Fibroblast of skin of right biceps (primary cell): ENCODE results near the gene GALE.
"Not testable (repeated sequence)": the region's sequence is repeated elsewhere in the genome, so short reads cannot be mapped to it uniquely, and the experiment has no call there.

Experiments used
- DNase-seq: peaks from one replicate; pipeline ENCODE4 v3.0.0-alpha.2; 2013

GALE gene

DNA sequence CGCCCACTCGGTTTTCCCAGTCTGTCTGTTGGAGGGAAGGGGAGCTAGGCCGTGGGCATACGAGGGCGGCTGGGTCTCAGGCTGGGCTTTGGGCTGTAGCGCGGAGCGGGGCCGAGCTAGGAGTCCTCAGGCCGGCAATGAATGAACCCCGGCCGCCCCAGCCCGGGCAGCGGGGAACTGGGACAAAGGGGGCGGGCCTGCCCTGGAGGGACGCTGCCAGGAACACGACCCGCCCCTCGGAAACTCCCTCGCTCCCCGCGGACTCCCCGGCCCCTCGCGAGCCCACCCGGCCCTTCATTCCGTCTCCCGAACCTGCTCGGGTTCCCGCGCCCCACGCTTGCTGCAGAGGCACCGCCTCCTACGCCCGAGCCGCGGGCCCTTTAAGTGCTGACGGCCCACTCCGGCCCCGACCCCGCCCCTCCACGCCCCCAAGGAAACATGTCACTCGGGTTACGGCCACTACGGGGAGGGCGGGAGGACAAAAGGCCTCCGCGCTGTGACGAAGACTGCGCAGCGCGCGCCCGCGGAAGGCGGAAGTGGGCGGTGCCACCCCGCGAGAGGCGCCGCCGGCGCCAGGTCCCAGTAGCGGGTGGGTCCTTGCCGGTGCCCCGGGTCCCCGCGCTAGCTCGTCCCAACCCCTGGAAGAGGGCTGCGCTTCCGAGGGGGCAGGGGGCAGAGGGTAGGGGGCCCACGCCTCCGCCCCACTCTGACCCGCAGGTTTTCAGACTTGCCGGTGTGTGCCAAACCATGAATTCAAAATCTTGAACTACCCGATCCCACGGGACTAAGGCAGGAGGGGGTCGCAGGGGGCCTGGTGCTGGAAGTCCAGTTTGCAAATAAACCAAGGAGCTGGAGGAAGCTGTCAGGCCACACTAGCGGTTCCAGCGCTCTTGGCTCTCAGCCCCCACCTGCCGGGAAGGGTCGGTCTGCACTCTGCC is at the start of gene GALE:
TSS of gene GALE (minus strand) at position 355 of the 938 bp plus-strand sequence. CDS start 1,747 bp downstream, outside the sequence.
- DNase-seq = peak; percentile 96

DNA sequence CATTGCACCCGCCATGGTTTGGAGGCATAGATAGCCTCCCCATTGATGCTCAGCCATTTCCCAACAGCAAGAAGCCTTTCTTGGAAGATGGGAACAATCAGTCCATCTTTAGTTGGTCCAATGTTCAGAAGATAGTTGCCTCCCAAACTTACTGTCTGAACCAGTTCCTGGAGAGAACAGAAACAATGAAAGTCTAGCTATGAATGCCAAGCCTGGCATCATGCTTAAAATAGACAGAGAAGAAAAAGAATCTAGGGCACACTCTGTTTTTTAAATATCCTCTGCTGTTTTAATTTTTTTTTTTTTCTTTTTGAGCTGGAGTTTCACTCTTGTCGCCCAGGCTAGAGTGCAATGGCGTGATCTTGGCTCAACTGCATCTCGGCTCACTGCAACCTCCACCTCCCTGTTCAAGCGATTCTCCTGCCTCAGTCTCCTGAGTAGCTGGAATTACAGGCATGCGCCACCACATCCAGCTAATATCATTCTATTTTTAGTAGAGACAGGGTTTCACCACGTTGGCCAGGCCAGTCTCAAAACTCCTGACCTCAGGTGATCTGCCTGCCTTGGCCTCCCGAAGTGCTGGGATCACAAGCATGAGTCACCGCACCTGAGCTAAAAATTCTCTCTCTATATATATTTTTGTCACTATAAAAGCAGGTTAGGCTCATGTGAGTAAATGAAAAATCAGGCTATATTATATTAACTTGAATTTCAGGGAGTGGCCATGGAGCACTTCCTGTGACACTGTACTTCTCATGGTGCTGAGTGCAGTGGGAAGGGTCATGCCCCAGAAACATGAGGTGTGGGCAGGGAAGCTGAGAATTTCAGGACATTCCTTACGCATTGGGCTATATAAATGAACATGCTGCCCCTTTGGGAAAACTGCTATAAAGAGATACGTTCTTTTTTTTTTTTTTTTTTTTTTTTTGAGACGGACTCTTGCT is 48.4 kb upstream of the GALE start:
- no peak for DNase-seq

DNA sequence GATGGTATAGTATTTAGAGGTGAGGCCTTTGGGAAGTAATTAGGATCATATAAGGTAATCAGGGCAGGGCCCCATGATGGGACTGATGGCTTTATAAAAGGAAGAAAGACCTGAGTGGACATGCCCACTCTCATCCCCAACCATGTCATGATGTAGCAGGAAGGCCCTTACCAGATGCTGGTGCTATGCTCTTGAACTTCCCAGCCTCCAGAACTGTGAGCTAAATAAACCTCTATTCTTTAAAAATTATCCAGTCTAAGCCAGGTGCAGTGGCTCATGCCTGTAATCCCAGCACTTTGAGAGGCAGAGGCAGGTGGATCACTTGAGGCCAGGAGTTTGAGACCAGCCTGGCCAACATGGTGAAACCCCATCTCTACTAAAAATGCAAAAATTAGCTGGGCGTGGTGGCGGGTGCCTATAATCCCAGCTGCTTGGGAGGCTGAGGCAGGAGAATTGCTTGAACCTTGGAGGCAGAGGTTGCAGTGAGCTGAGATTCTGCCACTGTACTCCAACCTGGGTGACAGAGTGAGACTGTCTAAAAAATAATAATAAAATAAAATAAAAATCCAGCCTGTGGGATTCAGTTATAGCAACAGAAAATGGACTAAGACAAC is 47.0 kb upstream of the GALE start:
- not testable (repeated sequence) for DNase-seq

DNA sequence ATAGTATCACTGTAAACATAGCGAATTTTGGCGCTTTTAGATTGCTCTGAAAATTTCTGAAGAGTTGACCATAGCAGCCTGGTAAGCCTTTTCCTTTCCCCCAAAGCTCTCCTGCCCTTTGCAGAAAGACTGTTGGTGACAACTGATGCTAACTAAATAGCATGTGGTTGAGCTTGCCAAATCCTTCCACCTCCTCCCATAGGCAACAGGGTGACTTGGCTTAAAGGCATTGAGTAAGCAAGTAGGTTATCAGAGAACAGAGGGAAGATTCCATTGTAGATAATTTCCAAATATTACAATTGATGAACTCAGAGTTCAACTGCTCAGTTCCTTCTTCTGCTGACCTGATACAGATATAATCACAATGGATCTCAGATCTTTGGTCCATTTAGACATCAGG is 44.6 kb upstream of the GALE start:
- no peak for DNase-seq

DNA sequence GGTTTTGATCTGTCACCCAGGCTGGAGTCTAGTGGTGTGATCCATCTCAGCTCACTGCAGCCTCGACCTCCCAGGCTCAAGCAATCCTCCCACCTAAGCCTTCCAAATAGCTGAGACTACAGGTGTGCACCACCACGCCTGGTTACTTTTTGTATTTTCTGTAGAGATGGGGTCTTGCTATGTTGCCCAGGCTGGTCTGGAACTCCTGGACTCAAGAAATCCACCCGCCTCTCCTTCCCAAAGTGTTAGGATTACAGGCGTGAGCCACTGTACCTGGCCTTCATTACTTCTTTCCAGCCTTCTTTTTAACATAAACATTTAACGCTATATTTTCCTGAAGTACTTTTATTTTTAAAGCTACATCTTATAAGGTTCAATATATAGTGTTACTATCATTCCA is 43.1 kb upstream of the GALE start:
- DNase-seq = no peak

DNA sequence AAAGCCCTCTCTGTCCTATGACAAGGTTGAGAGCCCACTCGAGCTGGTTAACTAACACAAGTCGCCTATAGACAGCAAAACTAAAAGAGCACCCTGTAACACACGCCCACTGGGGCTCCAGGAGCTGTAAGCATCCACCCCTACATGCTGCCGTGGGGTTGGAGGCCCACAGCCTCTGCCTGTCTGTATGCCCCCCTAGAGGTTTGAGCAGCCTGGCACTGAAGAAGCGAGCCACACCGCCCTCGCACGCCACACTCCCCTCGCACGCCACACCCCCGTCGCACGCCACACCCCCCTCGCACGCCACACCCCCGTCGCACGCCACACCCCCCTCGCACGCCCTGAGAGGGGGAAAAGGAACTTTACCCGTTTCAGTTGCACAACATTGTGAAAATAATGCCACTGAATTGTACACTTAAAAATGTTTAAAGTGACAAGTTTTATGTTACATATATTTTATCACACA is 37.9 kb upstream of the GALE start:
- DNase-seq = peak; percentile 36

DNA sequence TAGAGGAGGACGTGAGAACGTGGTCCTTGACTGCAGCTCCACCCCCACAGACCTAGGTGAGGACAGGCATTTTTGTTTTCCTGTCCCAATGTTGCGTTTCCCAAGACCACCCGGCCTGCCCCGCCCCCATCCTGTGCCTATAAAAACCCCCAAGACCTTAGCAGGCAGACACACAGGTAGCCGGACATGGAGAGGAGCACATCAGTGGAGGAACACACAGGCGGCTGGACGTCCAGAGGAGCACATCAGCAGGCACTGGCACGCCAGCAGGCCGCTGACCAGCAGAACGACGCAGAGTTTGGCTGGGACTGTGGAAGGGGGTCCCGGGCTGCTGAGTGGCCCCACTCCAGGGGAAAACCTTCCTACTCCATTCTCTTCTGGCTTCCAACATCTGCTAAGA is 37.4 kb upstream of the GALE start:
- DNase-seq = no peak

DNA sequence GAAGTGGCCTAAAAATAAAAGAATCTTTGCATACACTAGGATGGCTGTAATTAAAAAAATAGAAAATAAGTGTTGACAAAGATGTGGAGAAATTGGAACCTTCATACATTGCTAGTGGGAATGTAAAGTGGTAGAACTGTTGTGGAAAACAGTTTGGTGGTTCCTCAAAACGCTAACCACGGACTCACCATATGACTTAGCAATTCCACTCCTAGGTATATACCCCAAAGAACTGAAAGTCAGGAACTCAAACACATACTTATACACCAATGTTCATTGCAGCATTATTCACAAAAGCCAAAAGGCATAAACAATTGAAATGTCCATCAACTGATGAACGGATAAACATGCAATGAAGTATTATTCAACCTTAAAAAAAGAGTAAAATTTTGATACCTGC is 35.5 kb upstream of the GALE start:
- no peak for DNase-seq

DNA sequence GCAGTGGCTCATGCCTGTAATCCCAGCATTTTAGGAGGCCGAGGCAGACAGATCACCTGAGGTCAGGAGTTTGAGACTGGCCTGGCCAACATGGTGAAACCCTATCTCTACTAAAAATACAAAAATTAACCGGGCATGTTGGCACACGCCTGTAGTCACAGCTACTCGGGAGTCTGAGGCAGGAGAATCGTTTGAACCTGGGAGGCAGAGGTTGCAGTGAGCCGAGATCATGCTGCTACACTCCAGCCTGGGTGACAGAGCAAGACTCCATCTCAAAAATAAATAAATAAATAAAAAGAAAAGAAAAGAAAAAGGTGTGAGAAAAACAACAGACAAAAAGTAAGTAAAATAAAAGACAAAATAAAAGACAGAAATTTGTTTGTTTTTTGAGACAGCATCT is 33.6 kb upstream of the GALE start:
- DNase-seq = not testable (repeated sequence)

DNA sequence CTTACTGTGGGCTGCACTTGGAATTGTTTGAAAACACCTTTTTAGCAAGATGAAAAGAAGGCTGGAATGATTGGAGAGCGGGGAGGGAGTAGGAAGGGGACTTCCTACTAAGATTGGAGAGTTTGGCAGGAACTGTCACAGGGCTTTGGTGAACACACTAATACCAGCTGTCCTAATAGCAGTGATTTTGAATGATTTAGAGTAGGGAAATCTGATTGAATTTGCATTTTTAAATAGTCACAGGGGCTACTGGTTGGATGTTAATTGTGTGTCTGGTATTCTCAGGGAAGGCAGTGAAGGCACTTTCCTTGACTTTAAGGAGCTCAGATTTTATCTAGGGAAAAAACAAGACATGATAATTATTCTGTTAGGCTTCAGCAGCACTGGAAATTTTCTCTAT is 27.2 kb upstream of the GALE start:
- DNase-seq = no peak

DNA sequence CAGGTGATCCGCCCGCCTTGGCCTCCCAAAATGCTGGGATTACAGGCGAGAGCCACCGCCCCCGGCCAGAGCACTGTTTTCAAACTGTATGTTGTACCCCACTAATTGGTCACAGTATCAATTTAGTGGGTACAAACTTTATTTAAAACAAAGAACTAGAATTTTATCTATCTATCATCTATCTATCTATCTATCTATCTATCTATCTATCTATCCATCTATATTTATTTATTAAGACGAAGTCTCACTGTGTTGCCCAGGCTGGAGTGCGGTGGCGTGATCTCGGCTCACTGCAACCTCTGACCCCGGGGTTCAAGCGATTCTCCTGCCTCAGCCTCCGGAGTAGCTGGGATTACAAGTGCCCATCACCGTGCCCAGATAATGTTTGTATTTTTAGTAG is 26.0 kb upstream of the GALE start:
- DNase-seq = not testable (repeated sequence)

DNA sequence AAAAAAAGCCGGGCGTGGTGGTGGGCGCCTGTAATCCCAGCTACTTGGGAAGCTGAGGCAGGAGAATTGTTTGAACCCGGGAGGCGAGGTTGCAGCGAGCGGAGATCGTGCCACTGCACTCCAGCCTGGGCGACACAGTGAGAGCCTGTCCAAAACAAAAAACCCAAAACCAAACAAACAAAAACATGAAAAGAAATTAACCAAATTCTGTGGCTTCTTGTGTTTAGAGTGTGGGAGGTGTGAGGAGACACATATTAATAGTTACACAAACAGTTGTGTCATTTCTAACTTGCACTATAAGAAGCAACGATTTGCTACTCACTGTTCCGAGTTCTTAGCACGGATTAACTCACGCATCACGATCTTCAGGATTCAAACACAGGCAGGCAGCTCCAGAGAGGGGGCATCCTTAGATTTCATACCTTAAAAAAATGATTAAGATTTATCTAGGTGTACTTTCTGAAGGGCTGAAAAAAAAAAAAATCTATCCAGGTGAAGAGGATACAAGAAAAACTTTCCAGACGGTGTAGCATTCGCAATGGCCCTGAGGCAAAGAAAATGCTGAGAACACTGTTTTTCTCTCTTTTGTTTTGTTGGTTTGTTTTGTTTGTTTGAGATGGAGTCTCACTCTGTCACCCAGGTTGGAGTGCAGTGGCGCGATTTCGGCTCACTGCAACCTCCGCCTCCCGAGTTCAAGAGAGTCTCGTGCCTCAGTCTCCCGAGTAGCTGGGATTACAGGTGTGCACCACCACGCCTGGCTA is 25.4 kb upstream of the GALE start:
- DNase-seq = no peak

DNA sequence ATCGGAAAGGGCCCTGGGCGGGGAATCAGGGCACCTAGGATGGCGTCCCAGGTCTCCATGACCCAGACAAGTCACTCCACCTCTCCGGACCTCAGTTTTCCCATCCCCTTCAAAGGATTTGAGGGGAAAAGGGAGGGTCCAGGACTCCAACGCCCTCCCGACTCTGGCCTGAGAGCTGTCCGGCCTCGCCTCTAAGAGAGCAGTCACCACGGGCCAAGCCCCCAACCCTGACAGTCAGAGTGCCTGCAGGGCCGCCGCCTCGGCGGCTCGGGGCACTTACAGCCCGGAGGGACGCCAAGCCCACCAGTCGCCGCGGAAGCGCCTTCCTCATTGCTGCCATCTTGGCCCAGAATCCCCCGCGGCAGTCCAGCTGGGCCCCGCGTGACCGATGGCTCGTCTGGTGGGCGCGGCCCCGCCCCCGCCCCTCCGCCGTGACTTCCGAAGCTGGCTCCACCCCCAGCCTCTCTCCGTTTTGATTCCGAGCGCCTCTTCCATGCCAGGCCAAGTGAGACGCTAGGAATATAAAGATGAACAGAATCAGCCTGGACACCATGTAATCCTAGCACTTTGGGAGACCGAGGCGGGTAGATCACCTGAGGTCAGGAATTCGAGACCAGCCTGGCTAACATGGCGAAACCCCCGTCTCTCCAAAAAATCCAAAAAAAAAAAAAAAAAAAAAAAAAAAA is 24.7 kb upstream of the GALE start, which contains the start of gene HMGCL:
TSS of gene HMGCL (minus strand) at position 354 of the 686 bp plus-strand sequence. CDS start at position 340, 14 bp downstream.
- DNase-seq = peak; percentile 88

DNA sequence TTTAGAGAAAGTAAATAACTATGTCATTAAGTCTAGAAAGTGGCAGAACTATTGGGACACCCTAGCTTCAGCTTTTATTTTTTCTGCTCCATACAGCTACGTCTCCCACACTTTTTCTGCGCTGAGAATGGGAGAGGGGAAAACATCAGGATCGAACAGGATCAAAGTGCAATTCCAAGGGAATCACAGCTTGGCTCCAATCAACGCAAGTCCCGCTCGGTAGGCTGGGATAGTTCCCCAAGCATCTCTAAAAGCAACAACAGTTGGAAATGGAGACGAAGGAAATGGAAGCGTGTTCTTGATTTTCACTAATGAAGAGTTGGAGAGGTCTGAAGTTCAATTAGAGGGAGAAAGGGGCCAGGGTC is 24.1 kb upstream of the GALE start:
- DNase-seq = peak; percentile 6

DNA sequence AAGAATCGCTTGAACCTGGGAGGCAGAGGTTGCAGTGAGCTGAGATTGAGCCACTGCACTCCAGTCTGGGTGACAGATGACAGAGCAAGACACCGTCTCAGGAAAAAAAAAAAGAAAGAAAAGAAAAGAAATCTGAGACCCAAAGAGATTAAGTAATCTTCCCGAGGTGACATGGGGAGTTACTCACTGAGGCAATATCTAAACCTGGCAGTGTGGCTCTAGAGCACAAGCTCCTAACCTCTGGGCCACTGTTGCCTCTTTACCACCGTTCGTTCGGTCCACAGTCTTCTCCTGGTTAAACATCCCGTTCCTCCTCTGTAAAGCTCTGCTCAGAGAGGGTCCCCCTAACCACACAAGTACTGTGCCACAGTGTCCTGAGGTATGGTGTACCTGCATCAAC is 23.2 kb upstream of the GALE start:
- no peak for DNase-seq

DNA sequence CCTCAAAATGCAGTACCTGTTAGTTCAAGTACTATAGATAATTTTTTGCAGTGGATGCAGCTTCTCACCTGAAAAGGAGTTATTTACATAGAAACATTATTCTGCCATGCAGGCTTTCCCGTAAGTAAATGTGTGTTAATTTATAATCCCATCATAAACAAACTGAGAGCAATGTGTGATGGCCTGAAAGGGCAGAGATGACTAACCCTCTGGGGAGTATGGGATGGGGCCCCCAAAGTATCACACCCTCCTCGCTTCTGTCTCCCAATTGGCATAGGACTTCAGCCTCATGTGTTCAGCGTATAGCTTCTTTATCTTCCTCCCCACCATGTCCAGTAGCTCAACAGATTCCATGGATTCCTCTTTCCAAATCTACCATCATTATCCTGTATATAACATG is 17.1 kb upstream of the GALE start:
- no peak for DNase-seq

DNA sequence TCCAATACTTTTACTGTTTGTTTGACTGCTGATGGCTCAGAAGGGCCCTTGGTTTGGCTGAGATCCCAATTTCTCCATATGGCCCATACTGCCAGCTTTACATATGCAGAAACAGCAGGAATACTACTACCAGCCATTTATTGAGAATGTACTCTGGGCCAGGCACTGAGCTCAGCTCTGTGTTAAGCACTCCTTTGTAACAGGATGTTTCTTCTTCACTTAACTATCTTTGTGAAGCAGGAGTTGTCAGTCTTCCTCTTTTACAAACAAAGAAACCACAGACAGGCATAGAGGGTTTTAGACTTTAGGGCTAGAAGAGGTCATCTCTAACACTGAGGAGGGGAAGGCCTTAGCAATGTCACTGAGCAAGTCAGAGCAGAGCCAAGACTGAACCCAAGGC is 16.4 kb upstream of the GALE start:
- DNase-seq = no peak

DNA sequence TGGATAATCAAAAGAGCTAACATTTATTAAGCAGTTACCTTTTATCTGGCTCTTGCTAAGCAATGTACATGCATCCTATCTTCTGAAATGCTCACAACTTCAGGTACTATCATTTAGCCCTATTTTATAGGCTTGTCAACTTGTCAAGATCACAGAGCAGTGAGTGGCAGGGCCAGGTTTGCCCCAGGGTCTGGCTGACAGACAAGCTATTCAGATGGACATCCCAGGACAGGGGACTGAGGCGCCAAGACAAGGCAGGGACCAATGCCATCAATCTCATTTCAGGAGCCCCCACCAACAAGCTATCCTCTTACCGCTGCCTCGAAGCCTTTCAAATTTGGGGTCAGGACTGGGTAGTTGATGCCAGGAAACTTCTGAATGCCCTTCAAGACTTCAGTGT is 15.8 kb upstream of the GALE start:
- no peak for DNase-seq

DNA sequence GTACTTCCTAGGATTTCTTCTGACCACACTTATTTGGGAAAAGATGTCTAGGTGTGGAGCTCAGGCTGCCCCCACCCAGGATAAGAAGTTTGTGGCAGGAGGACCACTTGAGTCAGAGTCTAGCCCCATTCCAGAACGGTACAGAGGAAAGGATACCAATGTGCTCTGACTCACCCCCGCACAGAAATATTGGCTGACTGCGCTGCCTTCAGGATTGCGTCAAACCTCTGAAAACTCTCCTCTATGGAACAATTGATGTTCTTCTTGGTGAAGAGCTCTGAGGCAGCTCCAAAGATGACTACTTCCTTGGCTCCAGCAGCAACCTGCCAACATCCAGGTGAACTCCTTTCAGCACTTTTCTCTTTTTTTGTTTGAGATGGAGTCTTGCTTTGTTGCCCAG is 13.5 kb upstream of the GALE start:
- no peak for DNase-seq

DNA sequence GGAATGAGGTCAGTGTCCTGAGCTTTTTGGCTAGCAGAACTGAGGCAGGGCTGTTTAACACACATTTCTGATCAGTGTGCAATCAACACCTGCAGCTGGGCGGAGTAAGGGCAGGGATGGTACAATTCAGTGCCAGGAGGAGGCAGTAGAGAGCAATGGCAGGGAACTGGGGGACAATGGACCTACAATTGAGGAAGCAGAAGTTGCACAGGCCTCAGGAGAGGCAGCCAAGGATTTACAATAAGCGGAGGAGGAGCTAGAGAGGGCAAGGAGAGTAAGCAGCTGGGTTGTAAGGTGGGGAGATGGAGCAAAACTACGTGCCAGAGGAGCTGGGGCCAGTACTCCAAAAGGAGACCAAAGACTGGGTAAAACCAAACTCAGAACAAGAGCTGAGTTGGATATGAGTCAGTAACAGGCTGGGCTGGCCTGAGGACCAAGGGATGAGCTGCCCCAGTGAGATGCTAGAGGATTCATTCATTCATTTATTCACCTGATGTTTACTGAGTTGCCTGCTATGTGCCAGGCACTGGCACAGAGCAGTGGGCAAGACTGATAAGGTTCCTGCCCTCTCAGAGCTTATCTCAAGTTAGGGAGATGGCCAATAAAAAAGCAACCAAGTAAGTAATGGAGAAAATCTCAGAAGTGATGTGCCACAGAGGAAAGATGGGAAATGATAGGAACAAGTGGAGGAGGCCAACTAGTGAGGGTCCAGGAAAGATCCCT is 10.4 kb upstream of the GALE start:
- DNase-seq = peak; percentile 14

DNA sequence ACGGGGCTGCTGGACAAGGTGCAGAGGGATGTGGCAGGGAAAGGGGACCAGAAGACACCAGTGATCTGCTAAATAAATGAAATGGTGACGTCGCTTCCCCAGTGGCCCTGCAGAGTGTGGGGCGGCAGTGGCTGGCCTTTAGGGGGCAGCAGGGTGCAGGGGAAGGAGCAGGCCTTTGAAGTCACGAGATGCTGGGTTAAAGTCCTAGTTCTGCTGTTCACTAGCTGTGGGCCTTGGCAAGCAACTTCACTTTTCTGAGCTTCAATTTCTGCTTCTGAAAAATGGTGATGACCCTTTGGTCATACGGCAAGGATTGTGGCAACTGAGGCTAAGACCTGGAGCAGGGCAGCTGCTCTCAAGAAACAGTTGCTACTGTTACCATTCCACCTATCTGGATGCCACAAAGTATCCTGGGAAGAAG is 9.2 kb upstream of the GALE start:
- peak; percentile 63 for DNase-seq
